Nephron (organoid): ENCODE measurements around the gene MAPK9.

Experiments used
- H3K27ac Mint-ChIP-seq, 3 experiments: 2 replicates each; pipeline ENCODE4 v1.8.0; 2020; ENCODE audit warnings: mixed read lengths in 3 of 3, mild to moderate bottlenecking in 2 of 3, moderate library complexity in 1 of 3
- H3K27me3 Mint-ChIP-seq: 2 replicates; pipeline ENCODE4 v1.8.0; 2021; ENCODE audit warnings: low read depth, mild to moderate bottlenecking, moderate library complexity, mixed read lengths
- H3K36me3 Mint-ChIP-seq: 2 replicates; pipeline ENCODE4 v1.8.0; 2020; ENCODE audit warnings: low read depth, mixed read lengths
- H3K4me1 Mint-ChIP-seq: 2 replicates; pipeline ENCODE4 v1.8.0; 2020; ENCODE audit warnings: mixed read lengths
- H3K4me3 Mint-ChIP-seq, 3 experiments: 2 replicates each; pipeline ENCODE4 v1.8.0; 2020; ENCODE audit warnings: mild to moderate bottlenecking in 3 of 3, mixed read lengths in 3 of 3, moderate library complexity in 2 of 3
- H3K9me3 Mint-ChIP-seq: 2 replicates; pipeline ENCODE4 v1.8.0; 2020; ENCODE audit warnings: mixed read lengths
- TF ChIP-seq, protein P1 (sequence below), 3 experiments: fragments of 200-600 bp; sonication (generic); IDR thresholded peaks; one replicate each; pipeline ENCODE4 v1.5.0; 2021; ENCODE audit warnings: antibody characterized with exemption in 3 of 3; ENCODE audit not compliant: unreplicated experiment in 3 of 3

MAPK9 gene

DNA sequence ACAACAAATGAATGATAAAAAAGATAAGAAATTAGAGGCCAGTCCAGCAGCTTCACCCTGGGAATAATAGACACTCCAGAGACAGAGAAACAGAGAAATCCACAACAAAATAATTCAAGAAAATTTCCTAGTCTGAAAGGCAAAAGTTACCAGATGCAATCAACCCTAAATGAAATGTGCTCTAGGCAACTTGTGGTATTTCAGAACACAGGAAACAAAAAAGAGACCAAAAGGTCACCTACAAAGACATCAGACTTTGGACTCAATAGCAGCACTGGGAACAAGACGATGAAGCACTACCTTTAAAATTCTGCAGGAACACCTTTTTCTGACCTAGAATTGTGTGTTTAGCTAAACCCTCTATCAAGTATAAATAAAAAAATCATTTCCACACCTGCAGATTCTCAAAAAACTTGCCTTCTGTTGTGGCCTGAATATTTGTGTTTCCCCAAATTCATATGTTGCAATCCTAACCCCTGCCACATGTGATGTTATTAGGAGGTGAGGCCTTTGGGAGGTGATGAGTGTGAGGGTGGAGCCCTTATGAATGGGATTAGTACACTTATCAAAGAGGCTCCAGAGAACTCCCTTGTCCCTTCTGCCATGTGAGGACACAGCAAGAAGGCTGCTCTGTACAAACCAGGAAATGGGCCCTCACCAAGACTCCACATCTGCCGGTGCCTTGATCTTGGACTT, 5.9 kb upstream of the MAPK9 start:
- H3K36me3 Mint-ChIP-seq: peaks cover 15% of the 10 kb centered on the region
- H3K4me3 Mint-ChIP-seq: no peak overlapping the region
- TF ChIP-seq, protein P1, sequence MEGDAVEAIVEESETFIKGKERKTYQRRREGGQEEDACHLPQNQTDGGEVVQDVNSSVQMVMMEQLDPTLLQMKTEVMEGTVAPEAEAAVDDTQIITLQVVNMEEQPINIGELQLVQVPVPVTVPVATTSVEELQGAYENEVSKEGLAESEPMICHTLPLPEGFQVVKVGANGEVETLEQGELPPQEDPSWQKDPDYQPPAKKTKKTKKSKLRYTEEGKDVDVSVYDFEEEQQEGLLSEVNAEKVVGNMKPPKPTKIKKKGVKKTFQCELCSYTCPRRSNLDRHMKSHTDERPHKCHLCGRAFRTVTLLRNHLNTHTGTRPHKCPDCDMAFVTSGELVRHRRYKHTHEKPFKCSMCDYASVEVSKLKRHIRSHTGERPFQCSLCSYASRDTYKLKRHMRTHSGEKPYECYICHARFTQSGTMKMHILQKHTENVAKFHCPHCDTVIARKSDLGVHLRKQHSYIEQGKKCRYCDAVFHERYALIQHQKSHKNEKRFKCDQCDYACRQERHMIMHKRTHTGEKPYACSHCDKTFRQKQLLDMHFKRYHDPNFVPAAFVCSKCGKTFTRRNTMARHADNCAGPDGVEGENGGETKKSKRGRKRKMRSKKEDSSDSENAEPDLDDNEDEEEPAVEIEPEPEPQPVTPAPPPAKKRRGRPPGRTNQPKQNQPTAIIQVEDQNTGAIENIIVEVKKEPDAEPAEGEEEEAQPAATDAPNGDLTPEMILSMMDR (IDR thresholded peaks at IDR 0.05; ENCODE audit: unreplicated experiment in 3 of 3): no peak
- H3K9me3 Mint-ChIP-seq: no peaks in the 10 kb centered on the region
- H3K27me3 Mint-ChIP-seq: peaks cover 3% of the 10 kb centered on the region
- H3K27ac Mint-ChIP-seq: no peak overlapping the region
- peaks cover 14% of the 10 kb centered on the region for H3K4me1 Mint-ChIP-seq

DNA sequence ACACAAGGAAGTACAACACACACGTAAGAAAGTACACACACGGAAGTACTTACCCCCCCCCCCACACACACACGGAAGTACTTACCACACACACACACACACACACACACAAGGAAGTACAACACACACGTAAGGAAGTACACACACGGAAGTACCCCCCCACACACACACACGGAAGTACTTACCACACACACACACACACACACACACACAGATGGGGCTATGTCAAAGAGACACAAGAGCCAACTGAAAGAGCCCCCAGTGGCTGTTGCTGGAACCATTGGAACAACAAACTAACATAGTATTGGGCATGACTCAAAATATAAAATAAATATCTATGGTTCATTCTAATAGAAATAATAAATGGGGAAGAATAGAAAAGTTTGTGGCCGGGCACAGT, 4.9 kb upstream of the MAPK9 start:
- Mint-ChIP-seq H3K4me3 (peak overlapping the region in 2 of 3 experiments; percentile 38 to 40), H3K27me3 (peaks cover 3% of the 10 kb centered on the region), H3K9me3 (no peaks in the 10 kb centered on the region), H3K27ac (no peak overlapping the region), H3K36me3 (peaks cover 10% of the 10 kb centered on the region), H3K4me1 (peaks cover 14% of the 10 kb centered on the region)
- TF ChIP-seq, protein P1 (IDR thresholded peaks at IDR 0.05; ENCODE audit: unreplicated experiment in 3 of 3): no peak

DNA sequence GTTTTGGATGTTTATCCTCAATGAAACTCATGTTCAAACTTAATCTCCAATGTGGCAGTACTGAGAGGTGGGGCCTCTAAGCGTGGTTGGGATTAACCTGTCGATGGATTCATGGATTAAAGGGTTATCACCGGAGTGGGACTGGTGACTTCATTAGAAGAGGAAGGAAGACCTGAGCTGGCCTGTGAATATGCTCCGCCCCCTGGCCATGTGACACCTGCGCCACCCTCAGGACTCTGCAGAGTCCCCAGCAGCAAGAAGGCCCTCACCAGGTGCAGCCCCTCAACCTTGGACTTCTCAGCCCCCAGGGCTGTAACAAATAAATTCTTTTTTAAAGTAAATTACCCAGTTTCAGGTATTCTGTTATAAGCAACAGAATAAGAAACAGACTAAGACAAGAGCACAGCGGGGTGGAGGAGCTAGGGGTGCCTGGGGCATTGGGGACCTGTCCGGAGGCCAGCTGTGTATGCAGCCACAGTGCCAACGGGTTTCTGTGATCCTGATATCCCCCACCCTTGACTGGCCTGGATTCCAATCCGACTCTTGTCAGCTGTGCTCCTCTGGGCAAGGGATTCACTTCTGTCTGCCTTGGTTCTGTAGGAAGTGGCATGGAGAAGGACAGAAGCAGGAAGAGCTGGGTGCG, 3.2 kb upstream of the MAPK9 start:
- H3K36me3 Mint-ChIP-seq: peaks cover 3% of the 10 kb centered on the region
- H3K27ac Mint-ChIP-seq: no peak overlapping the region
- peaks cover 3% of the 10 kb centered on the region for H3K27me3 Mint-ChIP-seq
- no peak overlapping the region for H3K4me3 Mint-ChIP-seq
- peaks cover 25% of the 10 kb centered on the region for H3K4me1 Mint-ChIP-seq
- H3K9me3 Mint-ChIP-seq: no peaks in the 10 kb centered on the region
- TF ChIP-seq, protein P1 (IDR thresholded peaks at IDR 0.05; ENCODE audit: unreplicated experiment in 3 of 3): no peak

DNA sequence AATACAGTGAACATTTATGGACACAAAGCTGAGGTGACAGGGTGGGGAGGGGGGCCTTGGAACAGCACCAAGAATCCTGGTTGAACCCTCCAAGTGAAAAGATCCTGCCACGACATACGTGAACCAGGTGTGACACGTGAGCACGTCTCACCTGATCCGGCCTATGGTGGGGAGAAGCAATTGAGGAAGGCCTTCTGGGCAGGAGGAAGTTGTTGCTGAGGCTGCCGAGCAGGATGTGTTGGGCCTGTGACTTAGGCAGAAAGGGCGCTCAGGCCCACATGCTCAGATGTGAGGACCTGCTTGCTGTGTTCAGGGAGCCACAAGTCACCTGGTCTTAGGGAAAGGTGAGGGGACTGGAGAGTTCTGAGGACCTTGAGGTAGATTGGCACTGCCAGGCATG, 2.5 kb upstream of the MAPK9 start:
- Mint-ChIP-seq H3K9me3 (no peaks in the 10 kb centered on the region), H3K4me3 (peak overlapping the region in 2 of 3 experiments; percentile 29 to 39), H3K36me3 (peaks cover 3% of the 10 kb centered on the region), H3K27me3 (peaks cover 3% of the 10 kb centered on the region), H3K27ac (peak overlapping the region in 1 of 3 experiments; percentile 61), H3K4me1 (peaks cover 26% of the 10 kb centered on the region)
- TF ChIP-seq, protein P1 (IDR thresholded peaks at IDR 0.05; ENCODE audit: unreplicated experiment in 3 of 3): no peak

DNA sequence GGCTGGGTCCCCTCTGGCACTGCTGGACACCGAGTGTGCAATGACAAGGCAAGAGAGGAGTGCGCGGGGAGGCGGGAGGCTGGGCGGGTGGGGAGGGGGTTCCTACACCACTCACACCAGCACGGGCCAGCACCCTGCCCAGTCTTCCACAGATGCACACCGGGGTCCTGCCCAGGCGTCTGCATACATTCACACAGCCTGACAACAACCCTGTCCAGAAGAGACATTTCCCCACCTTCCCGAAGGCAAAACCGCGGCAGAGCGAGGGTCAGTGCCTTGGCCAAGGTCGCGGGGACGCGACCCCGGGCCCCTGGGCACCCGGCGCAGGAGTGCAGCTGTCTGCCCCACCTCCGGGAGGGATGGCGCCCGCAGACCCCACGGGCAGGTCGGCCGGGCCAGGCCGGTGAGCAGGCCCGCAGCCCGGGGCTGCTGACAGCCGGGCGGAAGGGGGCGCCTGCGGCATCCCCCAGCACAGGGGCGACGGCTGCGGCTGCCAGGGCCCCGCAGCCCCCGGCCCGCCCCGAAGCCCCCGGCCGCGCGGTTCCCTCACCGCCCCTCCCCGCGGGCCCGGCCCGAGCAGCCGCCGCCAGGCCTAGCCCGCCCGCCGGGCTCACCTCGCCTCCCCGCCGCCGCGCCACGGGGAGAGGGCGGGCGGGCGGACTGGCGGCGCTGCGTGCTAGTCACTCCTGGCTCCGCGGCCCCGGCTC, 496 bp downstream of the MAPK9 start:
- H3K9me3 Mint-ChIP-seq: no peaks in the 10 kb centered on the region
- peaks cover 11% of the 10 kb centered on the region for H3K36me3 Mint-ChIP-seq
- peak overlapping the region; percentile 88 to 92 (median 91) for H3K4me3 Mint-ChIP-seq
- H3K27ac Mint-ChIP-seq: peak overlapping the region; percentile 44 to 70 (median 62)
- H3K27me3 Mint-ChIP-seq: peaks cover 3% of the 10 kb centered on the region
- H3K4me1 Mint-ChIP-seq: peaks cover 26% of the 10 kb centered on the region
- TF ChIP-seq, protein P1 (IDR thresholded peaks at IDR 0.05; ENCODE audit: unreplicated experiment in 3 of 3): peak in 1 of 3 experiments; percentile 31
